Brain microvascular endothelial cell (primary cell): ENCODE results near the gene RAB18.

Experiments used
- DNase-seq: peaks from one replicate; pipeline ENCODE4 v3.0.0-alpha.2; 2020
- H3K27ac ChIP-seq: fragments of 250-450 bp; sonication (Bioruptor Pico); 2 replicates; pipeline ENCODE4 v1.5.1; 2020; ENCODE audit warnings: mild to moderate bottlenecking, moderate library complexity
- H3K27me3 ChIP-seq: fragments of 250-450 bp; sonication (Bioruptor Pico); replicated peaks from 2 replicates; pipeline ENCODE4 v1.5.1; 2020; ENCODE audit warnings: mild to moderate bottlenecking
- H3K36me3 ChIP-seq: fragments of 250-450 bp; sonication (Bioruptor Pico); replicated peaks from 2 replicates; pipeline ENCODE4 v1.5.1; 2020; ENCODE audit warnings: mild to moderate bottlenecking
- H3K4me3 ChIP-seq: 2 replicates; pipeline ENCODE4 v1.5.1; 2011; ENCODE audit warnings: low read depth, mild to moderate bottlenecking, control low read depth, low read length, moderate library complexity
- CTCF ChIP-seq: IDR thresholded peaks from 2 replicates; pipeline ENCODE4 v1.5.1; 2011; ENCODE audit warnings: low read depth, mild to moderate bottlenecking, moderate library complexity, low read length, control low read depth, inconsistent platforms; ENCODE audit errors: missing control alignments
- in situ Hi-C: cut with HindIII; loops from 2 replicates; pipeline ENCODE4 v1.10.0; 2017; ENCODE audit warnings: low sequenced_read_pairs, low pct_ligation_motif_present

Gene RAB18

GRCh38 chr10:27550823-27551222 is 46.7 kb downstream of the RAB18 start:
- Histone ChIP-seq H3K36me3 (peaks cover 3% of the 10 kb centered on the region), H3K4me3 (no peak overlapping the region), H3K27me3 (no peaks in the 10 kb centered on the region), H3K27ac (no peak overlapping the region)
- no peak for DNase-seq
- no peak for TF ChIP-seq CTCF
- in situ Hi-C loops = no loop called here

GRCh38 chr10:27558612-27559020 is 54.5 kb downstream of the RAB18 start:
- Histone ChIP-seq H3K36me3 (no peaks in the 10 kb centered on the region), H3K4me3 (no peak overlapping the region), H3K27me3 (no peaks in the 10 kb centered on the region), H3K27ac (no peak overlapping the region)
- DNase-seq = peak; percentile 37
- in situ Hi-C loops = no loop called here
- peak; percentile 79 for TF ChIP-seq CTCF

- no peak for TF ChIP-seq CTCF
- no peak for DNase-seq
- no peak overlapping the region for H3K4me3 ChIP-seq
- H3K27ac ChIP-seq = no peak overlapping the region
- H3K27me3 ChIP-seq = no peaks in the 10 kb centered on the region
- in situ Hi-C loops = no loop called here
- H3K36me3 ChIP-seq = no peaks in the 10 kb centered on the region
These were observed 57.2 kb downstream of the RAB18 start for GRCh38 chr10:27561334-27561733.

GRCh38 chr10:27564398-27564797 is 60.3 kb downstream of the RAB18 start:
- in situ Hi-C loops = no loop called here
- no peak for TF ChIP-seq CTCF
- DNase-seq = no peak
- no peak overlapping the region for H3K27ac ChIP-seq
- no peak overlapping the region for H3K4me3 ChIP-seq
- H3K36me3 ChIP-seq = no peaks in the 10 kb centered on the region
- H3K27me3 ChIP-seq = no peaks in the 10 kb centered on the region

- TF ChIP-seq CTCF = no peak
- no peak for DNase-seq
These were observed 60.8 kb downstream of the RAB18 start for GRCh38 chr10:27564880-27565279.

GRCh38 chr10:27568196-27569175 is 64.4 kb downstream of the RAB18 start:
- H3K27ac ChIP-seq = no peak overlapping the region
- H3K4me3 ChIP-seq = no peak overlapping the region
- in situ Hi-C loops = no loop called here
- no peak for TF ChIP-seq CTCF
- no peaks in the 10 kb centered on the region for H3K36me3 ChIP-seq
- H3K27me3 ChIP-seq = no peaks in the 10 kb centered on the region
- no peak for DNase-seq

More at GRCh38 chr10:27564880-27565279, 60.8 kb downstream of the RAB18 start:
- Histone ChIP-seq H3K36me3 (no peaks in the 10 kb centered on the region), H3K27me3 (no peaks in the 10 kb centered on the region), H3K4me3 (no peak overlapping the region), H3K27ac (no peak overlapping the region)
- in situ Hi-C loops = no loop called here
